C1 segment of cervical spinal cord (tissue), 14 donors: Measurements from ENCODE around the gene VPS26B.
"Not testable (repeated sequence)": the region's sequence is repeated elsewhere in the genome, so short reads cannot be mapped to it uniquely, and the experiment has no call there.

ENCODE experiments used
- DNase-seq, 14 donors: peaks; one replicate each; lab custom pipeline; 2025; lab: John Stamatoyannopoulos, UW

The VPS26B gene

GRCh38 chr11:134231958-134232659, 7.6 kb downstream of the VPS26B start:
- no peak for DNase-seq

- DNase-seq = no peak
Observed at GRCh38 chr11:134233729-134234179, 9.3 kb downstream of the VPS26B start.

GRCh38 chr11:134235399-134235798, 10.9 kb downstream of the VPS26B start:
- DNase-seq = no peak

GRCh38 chr11:134236834-134237556, 12.5 kb downstream of the VPS26B start:
- DNase-seq = no peak

- no peak for DNase-seq
Observed at GRCh38 chr11:134237557-134237922, 13.1 kb downstream of the VPS26B start.

- DNase-seq = no peak
Observed at GRCh38 chr11:134238956-134239355, 14.5 kb downstream of the VPS26B start.

GRCh38 chr11:134240592-134240991, 16.1 kb downstream of the VPS26B start:
- no peak for DNase-seq

- DNase-seq = no peak
Observed at GRCh38 chr11:134242376-134242775, 17.9 kb downstream of the VPS26B start.

- DNase-seq = no peak
Observed at GRCh38 chr11:134243913-134244312, 19.4 kb downstream of the VPS26B start.

GRCh38 chr11:134244593-134244992, 20.1 kb downstream of the VPS26B start:
- DNase-seq = no peak

GRCh38 chr11:134245434-134245833, 21.0 kb downstream of the VPS26B start:
- DNase-seq = no peak

GRCh38 chr11:134246100-134246499, 21.6 kb downstream of the VPS26B start:
- DNase-seq = no peak

GRCh38 chr11:134246678-134247077, 22.2 kb downstream of the VPS26B start:
- DNase-seq = no peak

GRCh38 chr11:134248910-134249480, 24.5 kb downstream of the VPS26B start:
- no peak for DNase-seq

- DNase-seq = no peak
Observed at GRCh38 chr11:134250246-134250645, 25.8 kb downstream of the VPS26B start.

- DNase-seq = no peak
Observed at GRCh38 chr11:134250675-134251074, 26.2 kb downstream of the VPS26B start.

- DNase-seq = peak in 4 of 14 donors; percentile 43 to 52 (median 48)
Observed at GRCh38 chr11:134252346-134253187, 28.1 kb downstream of the VPS26B start.

GRCh38 chr11:134253188-134253993, 28.9 kb downstream of the VPS26B start, which contains the start of the genes ACAD8 and THYN1:
Gene ACAD8 (plus strand): TSS chr11:134253568. CDS start chr11:134253601, 33 bp downstream.
Gene THYN1 (minus strand): TSS chr11:134253352. CDS start chr11:134252882, 470 bp downstream.
- DNase-seq = peak; percentile 69 to 96 (median 92)

- DNase-seq = no peak
Observed at GRCh38 chr11:134254433-134255183, 30.1 kb downstream of the VPS26B start.

- not testable (repeated sequence) for DNase-seq
Observed at GRCh38 chr11:134255184-134255561, 30.7 kb downstream of the VPS26B start.
